Psoas muscle (tissue), 8 donors: ENCODE data around the gene CCDC93. TPM values are rescaled to one million over a fixed set of nuclear protein-coding genes. Genes with fewer than 3 reads are reported as not detected.
A peak's percentile ranks its signal among the peaks of the same experiment; 100 is the strongest.

Source experiments
- ATAC-seq, 4 donors: fragments of 200-7000 bp; cut with Tn5 transposase; one replicate each; pipeline ENCODE4 v1.9.1; 2020; ENCODE audit warnings: moderate library complexity in 3 of 4, mild to moderate bottlenecking in 2 of 4
- DNase-seq, 2 donors: peaks; one replicate each; pipeline ENCODE4 v3.0.0-alpha.2; 2020
- H3K27ac ChIP-seq: fragments of 200-600 bp; one replicate; pipeline ENCODE4 v1.8.0; 2022
- H3K27me3 ChIP-seq, 3 donors: fragments of 200-600 bp in 1 of 3; one replicate each; pipeline versions ENCODE4 v1.6.1 to v1.8.0; 2013 to 2022; ENCODE audit warnings: low read length in 2 of 3, mild to moderate bottlenecking in 2 of 3, moderate library complexity in 1 of 3; ENCODE audit not compliant: insufficient read depth in 3 of 3
- H3K36me3 ChIP-seq, 2 donors: fragments of 200-600 bp in 1 of 2; one replicate each; pipeline versions ENCODE4 v1.6.1 to v1.8.0; 2013 to 2022; ENCODE audit warnings: low read depth in 1 of 2, mild to moderate bottlenecking in 1 of 2, moderate library complexity in 1 of 2; ENCODE audit not compliant: insufficient read depth in 1 of 2
- H3K4me1 ChIP-seq: fragments of 200-600 bp; one replicate; pipeline ENCODE4 v1.8.0; 2022
- H3K4me3 ChIP-seq: fragments of 200-600 bp; one replicate; pipeline ENCODE4 v1.8.0; 2022; ENCODE audit warnings: mild to moderate bottlenecking
- H3K9me3 ChIP-seq: fragments of 200-600 bp; one replicate; pipeline ENCODE4 v1.8.0; 2022
- CTCF ChIP-seq: fragments of 200-600 bp; IDR thresholded peaks from one replicate; pipeline ENCODE4 v1.8.0; 2022; ENCODE audit warnings: antibody characterized with exemption
- WGBS, 3 donors: extraction: QIAGEN DNeasy Blood & Tissue Kit; methylation state at CpG; one replicate each; pipeline versions ENCODE4 v1.1.6 to v1.1.7; 2013; 5-methylcytosine and 5-hydroxymethylcytosine counted together
- intact Hi-C, 2 donors: fragments of 100-400 bp; cut with DNase I; formaldehyde crosslinking; loops; one replicate each; pipeline versions ENCODE4 v1.11.0 to v1.14.2; 2022
- polyA plus RNA-seq, 3 donors: library from polyadenylated mRNA; stranded (reverse); fragments of 200-250 nt; gene quantifications; one replicate each; pipeline ENCODE4 v1.2.3, GENCODE V29; 2013
- total RNA-seq, 4 donors: library from RNA; stranded (reverse); fragmentation: NEBNext Ultra II Directional in 2 of 4; extraction: Animal tissue kit (Norgen Biotek cat#: 25700) in 2 of 4; gene quantifications; one replicate each; pipeline versions ENCODE4 v1.2.1 to v1.2.4, GENCODE V29; 2021 to 2023
- donor health status: healthy with polysubstance abuse.
- donor health status: DM: no; HTN: no; CAD: no; lungs with moderate emphysema.
- donor health status: Bipolar disorder and iron deficiency.
- donor health status: healthy.
- donor health status: DM: yes; HTN: yes; CAD: no.
- donor health status: DM: no; HTN: no; CAD: no.
- donor health status: DM: no; HTN: no; CAD: no.
- donor health status: DM: yes; HTN: yes; CAD: no.

Gene CCDC93
- total and polyA plus RNA-seq, 7 donors, result 6.7 to 15.5 (median 12.4) TPM

GRCh38 chr2:118032169-118033013 is 18.5 kb upstream of the CCDC93 start:
- WGBS, 3 donors, result 36 to 41% (median 39%) methylated on average over 4 of the region's 4 CpGs
- TF ChIP-seq CTCF, result peak; percentile 76
- DNase-seq (no peak), ATAC-seq (peak in 2 of 4 donors; percentile 57 to 70)
- Histone ChIP-seq H3K4me1 (no peaks in the 10 kb centered on the region), H3K36me3 (no peaks in the 10 kb centered on the region), H3K4me3 (no peak overlapping the region), H3K27ac (no peak overlapping the region), H3K27me3 (peaks cover 0 to 19% (median 0%) of the 10 kb centered on the region in 3 donors), H3K9me3 (no peaks in the 10 kb centered on the region)
- intact Hi-C loops, result loop anchor here in 1 of 2 donors (10.0 kb wide), 1 partner anchor 832 kb away; no protein-coding TSS in a partner anchor

- no peak for DNase-seq
- Histone ChIP-seq H3K36me3 (no peaks in the 10 kb centered on the region), H3K4me3 (no peak overlapping the region), H3K4me1 (no peaks in the 10 kb centered on the region), H3K27me3 (peaks cover 0 to 19% (median 0%) of the 10 kb centered on the region in 3 donors), H3K27ac (no peak overlapping the region), H3K9me3 (no peaks in the 10 kb centered on the region)
- no peak for TF ChIP-seq CTCF
- intact Hi-C loops, result loop anchor here in 1 of 2 donors (10.0 kb wide), 1 partner anchor 833 kb away; no protein-coding TSS in a partner anchor
- no peak for ATAC-seq
Measured at GRCh38 chr2:118031566-118031965, 17.7 kb upstream of the CCDC93 start.

GRCh38 chr2:118029025-118029424 is 15.2 kb upstream of the CCDC93 start:
- H3K4me1 ChIP-seq, result no peaks in the 10 kb centered on the region
- peaks cover 0 to 5% (median 0%) of the 10 kb centered on the region in 3 donors for H3K27me3 ChIP-seq
- no peak for DNase-seq
- 86 to 91% (median 87%) methylated on average over 6 of the region's 6 CpGs for WGBS, 3 donors
- H3K36me3 ChIP-seq, result no peaks in the 10 kb centered on the region
- H3K27ac ChIP-seq, result no peak overlapping the region
- intact Hi-C loops, result no loop called here
- no peak for TF ChIP-seq CTCF
- no peak overlapping the region for H3K4me3 ChIP-seq
- ATAC-seq, result no peak
- H3K9me3 ChIP-seq, result no peaks in the 10 kb centered on the region

GRCh38 chr2:118021356-118021755 is 7.5 kb upstream of the CCDC93 start:
- no peaks in the 10 kb centered on the region for H3K36me3 ChIP-seq
- ATAC-seq (no peak), DNase-seq (no peak)
- H3K9me3 ChIP-seq, result no peaks in the 10 kb centered on the region
- H3K4me3 ChIP-seq, result no peak overlapping the region
- no peaks in the 10 kb centered on the region for H3K4me1 ChIP-seq
- H3K27ac ChIP-seq, result no peak overlapping the region
- TF ChIP-seq CTCF, result no peak
- intact Hi-C loops, result no loop called here
- no peaks in the 10 kb centered on the region for H3K27me3 ChIP-seq
